SK-N-MC (cell line): ENCODE data around the gene PAX5.

Source experiments
- DNase-seq: peaks from one replicate; pipeline ENCODE4 v3.0.0-alpha.2; 2011; ENCODE audit warnings: low read depth, low spot score
- H3K27ac ChIP-seq: fragments of 200-600 bp; sonication (generic); 2 replicates; pipeline ENCODE4 v1.5.1; 2016; ENCODE audit warnings: mixed run types
- H3K36me3 ChIP-seq: fragments of 200-600 bp; sonication (generic); 2 replicates; pipeline ENCODE4 v1.6.1; 2017; ENCODE audit warnings: antibody characterized with exemption, low read length, mixed read lengths; ENCODE audit not compliant: insufficient read depth
- H3K4me3 ChIP-seq: fragments of 200-600 bp; sonication (generic); 2 replicates; pipeline ENCODE4 v1.5.1; 2016
- H3K9ac ChIP-seq: fragments of 200-600 bp; sonication (generic); 2 replicates; pipeline ENCODE4 v1.8.0; 2017; ENCODE audit warnings: mixed run types, mixed read lengths; ENCODE audit not compliant: insufficient read length
- H3K9me3 ChIP-seq: fragments of 200-600 bp; sonication (generic); 2 replicates; pipeline ENCODE4 v1.6.1; 2017; ENCODE audit warnings: low read depth, mild to moderate bottlenecking, antibody characterized with exemption, low read length, moderate library complexity, mixed read lengths
- EZH2 ChIP-seq: fragments of 200-600 bp; sonication (generic); IDR thresholded peaks from one replicate; pipeline ENCODE4 v1.6.1; 2017; ENCODE audit warnings: antibody characterized with exemption
- FOXP2 ChIP-seq: optimal IDR thresholded peaks from 2 replicates; pipeline ENCODE3; 2011; ENCODE audit warnings: mild to moderate bottlenecking, moderate library complexity; ENCODE audit not compliant: insufficient read depth; ENCODE audit errors: extremely low read length, control extremely low read depth
- POLR2AphosphoS5 ChIP-seq: IDR thresholded peaks from 2 replicates; pipeline ENCODE4 v1.6.1; 2012; ENCODE audit warnings: mild to moderate bottlenecking, low read depth, low read length, borderline replicate concordance

Gene PAX5

DNA sequence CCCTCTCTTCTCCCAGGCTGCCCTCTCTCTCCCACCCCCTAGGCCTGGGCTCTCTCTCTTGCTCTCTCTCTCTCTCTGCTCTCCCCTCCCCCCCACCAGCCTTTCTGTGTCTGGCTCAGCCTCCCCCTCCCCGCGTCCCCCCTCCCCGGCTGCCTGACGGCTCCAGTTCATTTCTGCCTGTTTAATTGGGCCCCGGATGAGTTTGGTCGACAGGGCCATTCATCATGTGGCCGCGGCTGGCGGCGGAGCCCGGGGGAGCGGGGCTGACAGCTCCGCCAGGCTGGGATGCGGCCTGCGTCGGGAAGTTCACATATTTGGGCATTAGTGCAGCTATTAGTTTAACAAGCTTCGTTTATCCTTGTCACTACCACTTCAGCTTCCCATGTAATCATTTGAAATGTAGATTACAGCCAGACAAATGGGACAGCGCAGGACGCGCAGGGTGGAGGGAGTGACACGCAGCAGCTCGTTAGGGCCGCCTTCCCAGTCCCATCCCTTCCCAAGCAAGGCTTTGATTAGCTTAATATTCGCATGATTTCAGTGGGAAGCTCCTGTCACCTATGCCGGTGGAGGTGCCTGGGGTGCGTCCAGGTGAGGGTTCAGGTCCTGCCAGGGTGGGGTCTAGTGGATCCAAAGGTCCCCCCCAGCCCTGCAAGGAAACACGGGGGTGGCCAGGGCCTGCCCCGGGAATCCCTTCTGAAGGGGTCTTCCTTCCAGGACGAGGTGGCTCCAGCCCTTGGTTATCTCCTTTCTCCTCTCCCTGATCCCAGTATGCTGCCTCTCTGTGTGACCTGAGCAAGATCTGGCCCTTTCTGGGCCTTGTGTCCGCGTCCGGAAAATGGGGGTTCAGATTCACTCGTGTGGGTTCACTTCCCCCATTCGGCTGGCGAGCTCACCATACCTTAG is 214.8 kb downstream of the PAX5 start:
- H3K9ac ChIP-seq = no peak overlapping the region
- no peak overlapping the region for H3K27ac ChIP-seq
- DNase-seq = no peak
- no peak for TF ChIP-seq POLR2AphosphoS5
- no peak for TF ChIP-seq EZH2
- TF ChIP-seq FOXP2 = no peak
- H3K4me3 ChIP-seq = no peak overlapping the region
- H3K36me3 ChIP-seq = no peaks in the 10 kb centered on the region
- no peaks in the 10 kb centered on the region for H3K9me3 ChIP-seq

DNA sequence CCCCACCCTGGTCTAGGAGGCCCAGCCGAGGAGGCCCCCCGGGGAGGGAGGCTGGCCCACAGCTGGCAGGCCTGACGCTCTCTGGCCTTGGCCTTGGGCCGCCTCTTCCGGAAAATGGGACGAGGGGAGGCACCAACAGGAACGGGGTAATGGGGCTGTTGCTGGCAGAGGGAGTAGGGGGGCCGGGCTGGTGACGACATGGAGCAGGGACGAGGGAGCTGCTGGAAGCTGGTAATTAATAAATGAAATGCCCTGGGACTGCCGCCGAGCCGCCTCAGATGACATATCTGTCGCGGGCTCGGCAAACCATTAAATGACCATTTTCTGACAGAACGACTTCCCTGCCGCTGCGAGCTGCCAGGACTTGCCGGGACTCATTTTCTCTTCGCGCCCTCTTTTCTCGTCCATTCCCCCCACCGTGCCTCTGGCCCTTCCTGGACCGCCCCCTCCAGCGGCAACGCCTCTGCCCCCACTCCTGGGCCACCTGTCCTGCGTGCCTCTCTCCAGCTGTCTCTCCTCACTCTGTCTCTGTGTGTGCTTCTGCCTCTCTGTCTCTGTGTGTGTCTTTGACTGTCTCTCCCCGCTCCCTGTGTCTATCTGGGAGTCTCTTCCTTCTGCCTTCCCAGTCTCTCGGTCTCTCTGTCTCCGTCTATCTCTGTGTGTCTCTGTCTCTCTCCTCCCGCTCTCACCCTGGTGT is 215.7 kb downstream of the PAX5 start:
- TF ChIP-seq FOXP2 (no peak), EZH2 (no peak), POLR2AphosphoS5 (no peak)
- no peak overlapping the region for H3K4me3 ChIP-seq
- no peak overlapping the region for H3K9ac ChIP-seq
- no peak for DNase-seq
- H3K9me3 ChIP-seq = no peaks in the 10 kb centered on the region
- no peaks in the 10 kb centered on the region for H3K36me3 ChIP-seq
- H3K27ac ChIP-seq = no peak overlapping the region

DNA sequence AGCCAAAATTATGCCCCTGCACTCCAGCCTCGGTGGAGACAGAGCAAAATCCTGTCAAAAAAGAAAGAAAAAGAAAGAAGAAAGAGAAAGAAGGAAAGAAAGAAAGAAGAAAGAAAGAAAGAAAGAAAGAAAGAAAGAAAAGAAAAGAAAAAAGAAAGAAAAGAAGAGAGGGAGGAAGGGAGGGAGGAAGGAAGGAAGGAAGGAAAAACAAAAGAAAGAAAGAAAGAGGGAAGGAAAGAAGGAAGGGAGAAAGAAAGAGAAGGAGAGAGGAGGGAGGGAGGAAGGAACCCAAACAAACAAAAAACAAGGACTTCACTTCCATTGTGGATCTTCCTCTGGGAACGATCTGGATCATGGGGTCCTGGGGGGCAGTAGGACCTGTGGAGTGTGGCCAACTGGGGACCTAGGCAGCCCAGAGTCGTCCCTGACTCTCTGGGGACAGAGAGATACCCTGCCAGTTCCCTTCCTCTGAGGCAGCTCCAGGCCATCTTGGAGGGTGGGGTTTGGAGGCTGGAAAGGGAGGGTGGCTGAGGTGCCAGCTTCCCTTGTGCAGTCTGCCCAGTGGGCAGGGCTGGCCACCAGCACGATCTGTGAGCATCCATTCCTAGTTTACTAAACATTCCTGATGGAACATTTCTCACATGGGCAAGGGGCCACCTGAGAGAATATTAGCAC is 216.8 kb downstream of the PAX5 start:
- no peak overlapping the region for H3K9ac ChIP-seq
- H3K27ac ChIP-seq = no peak overlapping the region
- no peaks in the 10 kb centered on the region for H3K9me3 ChIP-seq
- H3K4me3 ChIP-seq = no peak overlapping the region
- TF ChIP-seq FOXP2 = no peak
- TF ChIP-seq POLR2AphosphoS5 = no peak
- no peak for TF ChIP-seq EZH2
- DNase-seq = no peak
- no peaks in the 10 kb centered on the region for H3K36me3 ChIP-seq

DNA sequence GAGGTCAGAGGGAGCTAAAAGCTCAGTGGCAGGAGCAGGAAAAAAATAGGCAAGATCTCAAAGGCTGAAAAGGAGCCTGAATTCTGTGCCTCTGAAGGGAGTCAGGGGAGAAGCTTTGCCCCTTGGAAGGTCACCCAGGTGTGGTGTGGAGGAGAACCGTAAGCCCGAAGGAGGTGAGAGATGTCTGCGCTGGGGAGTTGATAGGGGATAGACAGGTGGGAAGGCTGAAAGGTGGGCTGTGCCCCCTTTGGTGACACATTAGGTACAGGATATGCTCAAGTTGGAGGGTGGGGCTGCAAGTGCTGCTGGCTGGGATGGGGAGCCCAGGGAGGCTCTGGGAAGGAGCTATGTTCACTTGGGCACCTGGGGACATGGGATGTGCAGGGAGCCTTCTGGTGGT is 217.7 kb downstream of the PAX5 start:
- H3K9me3 ChIP-seq = no peaks in the 10 kb centered on the region
- no peak overlapping the region for H3K27ac ChIP-seq
- no peak for TF ChIP-seq POLR2AphosphoS5
- TF ChIP-seq FOXP2 = no peak
- no peak for TF ChIP-seq EZH2
- H3K4me3 ChIP-seq = no peak overlapping the region
- no peak for DNase-seq
- no peak overlapping the region for H3K9ac ChIP-seq
- H3K36me3 ChIP-seq = no peaks in the 10 kb centered on the region

DNA sequence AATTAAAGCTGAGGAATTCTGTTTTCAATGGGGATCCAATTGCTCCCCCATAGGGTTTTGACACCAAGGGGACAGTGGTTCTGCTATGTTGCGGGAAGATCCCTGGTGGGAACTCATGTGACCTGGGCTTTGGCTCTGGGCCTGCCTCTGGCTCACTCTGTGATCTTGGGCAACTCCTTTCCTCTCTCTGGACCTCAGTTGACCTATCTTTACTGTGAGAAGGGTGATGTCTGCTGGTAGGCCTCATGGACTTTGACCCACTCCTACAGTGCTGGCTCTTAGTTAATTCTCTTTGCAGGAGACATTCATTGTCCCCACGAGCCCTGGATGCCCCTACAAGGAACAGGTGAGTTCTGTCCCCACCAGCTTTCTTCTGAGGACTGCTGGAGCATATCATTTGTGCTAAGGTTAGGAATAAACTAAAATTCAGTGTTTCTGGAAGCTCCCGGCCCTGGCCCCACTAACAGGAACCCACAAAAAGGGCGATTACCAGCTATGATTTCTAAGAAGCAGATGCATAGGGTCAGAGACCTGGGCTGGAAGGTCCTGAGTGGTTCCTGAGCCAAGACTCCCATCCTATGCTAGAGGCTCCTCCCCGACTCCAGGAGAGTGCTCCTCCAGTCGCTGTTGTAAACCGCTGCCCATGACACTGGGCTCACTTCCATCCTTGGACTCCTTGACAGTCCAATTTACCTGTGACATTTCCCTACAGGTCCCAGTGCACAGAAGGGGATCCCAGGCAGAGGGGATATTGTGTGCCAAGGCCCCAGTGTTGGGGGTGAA is 218.3 kb downstream of the PAX5 start:
- Histone ChIP-seq H3K36me3 (no peaks in the 10 kb centered on the region), H3K9me3 (no peaks in the 10 kb centered on the region), H3K9ac (no peak overlapping the region), H3K27ac (no peak overlapping the region), H3K4me3 (no peak overlapping the region)
- no peak for DNase-seq
- no peak for TF ChIP-seq FOXP2
- no peak for TF ChIP-seq POLR2AphosphoS5
- TF ChIP-seq EZH2 = no peak

DNA sequence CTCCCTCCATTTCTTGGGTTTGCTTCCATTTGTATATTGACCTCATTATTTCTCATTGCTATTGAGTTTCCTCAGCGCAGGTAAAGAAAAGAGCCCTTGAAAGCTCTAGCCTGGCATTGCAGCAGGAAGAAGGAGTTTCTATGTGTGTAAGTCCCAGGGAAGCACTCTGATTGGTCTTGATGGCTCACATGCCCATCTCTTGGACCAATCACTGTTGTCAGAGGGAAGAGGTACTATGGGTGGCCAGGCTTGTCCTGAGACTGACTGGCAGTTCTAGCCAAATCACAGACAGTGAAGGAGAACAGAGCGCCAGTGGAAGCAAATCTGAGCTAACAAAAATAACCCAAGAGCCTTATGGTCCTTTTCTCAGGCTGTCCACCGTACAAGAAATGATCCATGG is 219.0 kb downstream of the PAX5 start:
- Histone ChIP-seq H3K9ac (no peak overlapping the region), H3K9me3 (no peaks in the 10 kb centered on the region), H3K27ac (no peak overlapping the region), H3K4me3 (no peak overlapping the region), H3K36me3 (no peaks in the 10 kb centered on the region)
- DNase-seq = no peak
- TF ChIP-seq FOXP2 (no peak), EZH2 (no peak), POLR2AphosphoS5 (no peak)

DNA sequence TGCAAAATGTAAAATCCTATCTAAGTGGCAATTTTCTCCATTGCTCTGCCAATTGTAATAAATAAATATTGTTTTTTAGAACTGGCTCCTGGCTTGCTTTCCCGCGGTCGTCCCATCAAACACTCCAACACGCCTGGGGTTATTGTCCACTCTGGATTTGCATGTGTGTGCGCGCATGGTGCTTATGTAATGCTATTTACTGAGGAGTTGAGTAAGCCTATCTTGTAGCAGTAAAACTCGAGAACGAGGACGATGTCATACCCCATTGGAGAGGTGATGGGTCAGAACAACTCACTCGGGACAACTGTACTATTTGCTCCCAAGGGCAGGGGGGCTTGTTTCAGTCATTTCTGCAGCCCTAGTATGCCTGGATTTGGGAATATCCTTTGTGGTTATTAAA is 220.9 kb downstream of the PAX5 start:
- TF ChIP-seq POLR2AphosphoS5 = no peak
- no peak for TF ChIP-seq EZH2
- no peak for TF ChIP-seq FOXP2

More for the DNA sequence above, 220.9 kb downstream of the PAX5 start:
- H3K36me3 ChIP-seq = no peaks in the 10 kb centered on the region
- DNase-seq = no peak
- H3K9me3 ChIP-seq = no peaks in the 10 kb centered on the region
- H3K4me3 ChIP-seq = no peak overlapping the region
- H3K9ac ChIP-seq = no peak overlapping the region
- no peak overlapping the region for H3K27ac ChIP-seq
